ENCODE data around the gene APOL4. TPM values are rescaled to one million over a fixed set of nuclear protein-coding genes. Genes with fewer than 3 reads are reported as not detected.
A peak's percentile ranks its signal among the peaks of the same experiment; 100 is the strongest.
"Not testable (repeated sequence)": the region's sequence is repeated elsewhere in the genome, so short reads cannot be mapped to it uniquely, and the experiment has no call there.

APOL4 gene
- total RNA-seq, 2 experiments from 2014 or later, result 0.07 to 0.20 TPM

DNA sequence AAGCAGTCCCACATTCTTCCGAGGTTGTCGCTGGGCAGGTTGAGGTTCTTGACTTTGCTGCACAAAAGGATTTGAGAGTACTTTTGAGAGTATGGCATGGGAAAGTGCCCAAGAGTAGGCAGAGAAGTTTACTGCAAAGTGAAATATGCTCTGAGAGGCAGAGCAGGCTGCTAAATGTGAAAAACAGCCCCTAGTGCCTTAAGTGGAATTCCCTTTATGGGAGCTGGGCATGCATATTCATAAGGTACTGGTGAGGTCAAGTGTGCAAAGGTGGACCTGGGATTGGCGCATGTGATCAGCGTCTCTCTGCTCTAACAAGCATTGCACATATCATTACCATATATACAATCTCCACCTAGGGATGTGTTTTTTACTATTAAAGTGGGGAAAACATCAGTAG is 12.0 kb upstream of the APOL4 start:
- H3K4me1 Mint-ChIP-seq (ENCODE audit: low read depth), result peaks cover 4% of the 10 kb centered on the region
- DNase-seq, result no peak
- intact Hi-C loops (cut with micrococcal nuclease), result no loop called here
- H3K27me3 Mint-ChIP-seq (ENCODE audit: low read depth), result peaks cover 13% of the 10 kb centered on the region
- CTCF ChIA-PET, result no interaction called here
- H3K9me3 Mint-ChIP-seq, result no peaks in the 10 kb centered on the region
- no peak overlapping the region for H3K27ac Mint-ChIP-seq
- no peak overlapping the region for H3K4me3 Mint-ChIP-seq
- peaks cover 3% of the 10 kb centered on the region for H3K36me3 Mint-ChIP-seq (ENCODE audit: low read depth)

DNA sequence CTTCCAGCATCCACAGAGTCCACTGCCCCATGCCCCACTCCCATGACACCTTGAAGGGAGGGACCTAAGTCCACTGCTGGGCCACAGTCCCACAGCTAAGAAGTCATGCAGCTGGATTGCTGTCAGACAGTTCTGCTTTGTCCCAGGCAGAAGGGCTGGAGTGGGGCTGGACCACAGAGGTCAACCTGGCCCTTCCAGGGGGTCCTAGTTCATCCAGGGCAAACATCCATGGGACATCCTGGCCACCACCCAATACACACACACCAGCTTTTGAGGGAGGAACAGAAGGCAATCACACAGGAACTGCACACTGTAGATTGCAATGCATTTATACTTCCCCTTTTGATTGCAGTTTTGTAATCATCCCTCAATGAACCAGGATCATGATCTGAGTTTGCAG is 11.3 kb upstream of the APOL4 start:
- peaks cover 13% of the 10 kb centered on the region for H3K27me3 Mint-ChIP-seq (ENCODE audit: low read depth)
- H3K4me3 Mint-ChIP-seq, result no peak overlapping the region
- CTCF ChIA-PET, result interaction anchor here (0.7 to 1.4 kb wide), 2 partner anchors 147 to 259 kb away, joined by 3 read pairs; no protein-coding TSS in a partner anchor
- no peak overlapping the region for H3K27ac Mint-ChIP-seq
- intact Hi-C loops (cut with micrococcal nuclease), result no loop called here
- no peak for DNase-seq
- peaks cover 3% of the 10 kb centered on the region for H3K36me3 Mint-ChIP-seq (ENCODE audit: low read depth)
- H3K9me3 Mint-ChIP-seq, result no peaks in the 10 kb centered on the region
- H3K4me1 Mint-ChIP-seq (ENCODE audit: low read depth), result peaks cover 4% of the 10 kb centered on the region

DNA sequence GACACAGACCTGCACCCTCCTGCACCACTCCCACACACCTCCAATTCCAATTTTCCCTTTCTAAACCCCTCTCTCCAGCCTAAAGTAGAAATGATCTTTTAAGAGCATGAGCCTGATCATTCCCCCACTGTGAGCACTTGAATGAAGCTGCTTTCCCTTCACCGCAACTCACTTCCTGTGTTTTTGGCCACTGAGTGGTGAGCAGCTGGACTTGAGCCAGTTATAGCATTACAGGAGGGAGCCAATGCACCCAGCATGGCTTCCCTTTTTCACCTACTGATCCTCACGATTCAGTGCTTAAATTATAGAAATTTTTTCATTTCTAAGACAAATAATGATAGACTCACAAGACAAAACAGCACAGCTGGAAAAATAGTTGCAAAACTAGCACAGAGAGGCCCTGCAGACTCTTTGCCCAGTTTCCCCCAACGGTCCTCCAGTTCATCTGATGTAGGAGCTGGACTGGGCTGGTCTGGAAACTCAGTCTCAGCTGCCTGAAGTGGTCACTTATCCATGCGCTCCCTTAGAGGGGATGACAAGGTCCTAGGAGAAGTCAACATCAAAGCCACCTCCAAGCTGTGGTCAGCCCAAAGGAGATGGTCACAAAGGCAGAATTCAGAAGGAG is 9.7 kb upstream of the APOL4 start:
- Mint-ChIP-seq H3K36me3 (ENCODE audit: low read depth) (peaks cover 3% of the 10 kb centered on the region), H3K9me3 (no peaks in the 10 kb centered on the region), H3K4me1 (ENCODE audit: low read depth) (peaks cover 4% of the 10 kb centered on the region), H3K27me3 (ENCODE audit: low read depth) (peaks cover 13% of the 10 kb centered on the region), H3K4me3 (no peak overlapping the region), H3K27ac (no peak overlapping the region)
- intact Hi-C loops (cut with micrococcal nuclease), result no loop called here
- CTCF ChIA-PET, result interaction anchor here (0.6 to 1.4 kb wide), 6 partner anchors 28 to 585 kb away, joined by 3 to 5 read pairs (median 3); partner anchors contain the start of gene APOL2
- no peak for DNase-seq

DNA sequence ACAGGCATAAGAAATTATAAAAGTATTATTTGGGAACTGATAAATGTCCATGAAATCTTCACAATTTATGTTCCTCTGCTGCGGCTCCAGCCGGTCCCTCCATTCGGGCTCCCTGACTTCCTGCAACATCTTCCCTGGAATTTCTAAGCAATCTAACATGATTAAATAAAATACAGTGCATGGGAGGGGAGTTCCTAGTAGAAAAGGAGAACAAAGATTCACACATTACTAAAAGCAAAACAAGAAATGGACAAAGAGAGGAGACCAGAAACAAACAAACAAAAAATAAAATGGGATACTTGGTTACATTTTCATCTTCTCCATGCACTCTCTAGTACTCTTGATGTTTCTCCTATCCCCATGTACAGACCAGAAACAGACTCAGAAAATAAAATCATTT is 8.6 kb upstream of the APOL4 start:
- no peak overlapping the region for H3K27ac Mint-ChIP-seq
- H3K36me3 Mint-ChIP-seq (ENCODE audit: low read depth), result peaks cover 3% of the 10 kb centered on the region
- peaks cover 9% of the 10 kb centered on the region for H3K27me3 Mint-ChIP-seq (ENCODE audit: low read depth)
- no peaks in the 10 kb centered on the region for H3K9me3 Mint-ChIP-seq
- no peak for DNase-seq
- no peak overlapping the region for H3K4me3 Mint-ChIP-seq
- CTCF ChIA-PET, result interaction anchor here (0.7 kb wide), 1 partner anchor 145 kb away, joined by 3 read pairs; no protein-coding TSS in a partner anchor
- H3K4me1 Mint-ChIP-seq (ENCODE audit: low read depth), result peaks cover 4% of the 10 kb centered on the region
- intact Hi-C loops (cut with micrococcal nuclease), result no loop called here

DNA sequence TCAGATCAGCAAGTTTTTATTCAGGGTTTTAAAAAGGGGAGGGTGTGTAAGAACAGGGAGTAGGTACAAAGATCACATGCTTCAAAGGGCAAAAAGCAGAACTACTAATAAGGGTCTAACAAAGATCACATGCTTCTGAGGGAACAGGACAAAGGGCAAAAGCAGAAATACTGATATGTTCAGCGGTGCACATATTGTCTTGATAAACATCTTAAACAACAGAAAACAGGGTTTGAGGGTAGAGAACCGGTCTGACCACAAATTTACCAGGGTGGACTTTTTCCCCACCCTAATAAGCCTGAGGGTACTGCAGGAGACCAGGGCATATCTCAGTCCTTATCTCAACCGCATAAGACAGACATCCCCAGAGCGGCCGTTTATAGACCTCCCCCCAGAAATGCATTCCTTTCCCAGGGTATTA is 7.9 kb upstream of the APOL4 start:
- H3K27ac Mint-ChIP-seq; H3K9me3 Mint-ChIP-seq; H3K4me3 Mint-ChIP-seq; intact Hi-C loops (cut with micrococcal nuclease); H3K36me3 Mint-ChIP-seq (ENCODE audit: low read depth); DNase-seq; H3K4me1 Mint-ChIP-seq (ENCODE audit: low read depth); CTCF ChIA-PET; H3K27me3 Mint-ChIP-seq (ENCODE audit: low read depth): not testable (repeated sequence)

DNA sequence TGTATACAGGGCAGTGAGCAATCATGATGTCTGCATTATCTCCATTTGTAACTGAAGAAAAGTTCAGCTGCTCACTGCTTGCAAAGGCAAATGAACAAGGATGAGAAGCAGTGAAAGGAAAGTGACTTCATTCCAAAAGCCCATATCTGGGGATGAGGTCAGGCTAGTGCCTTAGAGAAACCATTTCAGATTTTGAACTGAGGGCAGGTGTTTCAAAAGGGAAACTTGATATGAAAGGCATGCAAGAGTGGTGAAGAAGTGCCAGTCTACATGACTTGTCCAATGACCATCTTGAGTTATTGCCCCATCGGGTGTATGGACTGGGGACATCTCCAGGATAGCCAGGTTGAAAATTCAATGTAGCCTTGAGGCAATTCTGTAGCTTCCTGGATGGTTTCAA is 7.3 kb upstream of the APOL4 start:
- no peak overlapping the region for H3K27ac Mint-ChIP-seq
- DNase-seq, result no peak
- H3K36me3 Mint-ChIP-seq (ENCODE audit: low read depth), result peaks cover 3% of the 10 kb centered on the region
- H3K4me3 Mint-ChIP-seq, result no peak overlapping the region
- H3K4me1 Mint-ChIP-seq (ENCODE audit: low read depth), result peaks cover 4% of the 10 kb centered on the region
- intact Hi-C loops (cut with micrococcal nuclease), result no loop called here
- H3K9me3 Mint-ChIP-seq, result no peaks in the 10 kb centered on the region
- CTCF ChIA-PET, result interaction anchor here (1.4 kb wide), 1 partner anchor 8 kb away, joined by 4 read pairs; no protein-coding TSS in a partner anchor
- peaks cover 6% of the 10 kb centered on the region for H3K27me3 Mint-ChIP-seq (ENCODE audit: low read depth)

DNA sequence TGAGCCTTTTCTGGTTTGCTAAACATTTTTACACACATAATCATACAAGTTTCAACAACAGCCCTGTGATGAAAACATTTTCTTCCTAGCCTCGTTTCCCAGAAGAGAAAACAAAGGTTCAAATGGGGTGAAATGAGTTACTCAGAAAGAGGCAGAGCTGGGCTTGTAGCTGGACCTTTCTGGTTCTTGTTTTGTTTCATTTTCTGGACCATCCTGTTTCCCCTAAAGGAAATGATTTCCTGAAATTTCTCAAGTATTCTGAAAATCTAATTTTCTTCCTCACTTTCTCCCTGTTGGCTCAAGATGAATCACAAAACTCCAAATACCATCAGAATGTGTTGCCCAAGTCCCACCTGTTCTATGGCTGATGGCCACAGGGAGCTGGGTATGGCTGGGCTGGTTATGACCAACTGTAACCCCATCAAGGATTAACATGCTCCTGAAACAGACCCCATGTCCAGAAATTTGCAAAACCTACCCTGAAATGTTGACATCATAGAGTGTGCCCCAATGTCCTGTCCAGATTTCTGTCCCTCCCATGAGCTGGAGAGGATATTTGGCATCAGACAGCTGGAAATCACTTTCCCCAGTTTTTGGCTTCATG is 6.7 kb upstream of the APOL4 start:
- Mint-ChIP-seq H3K4me1 (ENCODE audit: low read depth) (peaks cover 4% of the 10 kb centered on the region), H3K4me3 (no peak overlapping the region), H3K27me3 (ENCODE audit: low read depth) (peaks cover 6% of the 10 kb centered on the region), H3K9me3 (no peaks in the 10 kb centered on the region), H3K36me3 (ENCODE audit: low read depth) (peaks cover 3% of the 10 kb centered on the region), H3K27ac (no peak overlapping the region)
- intact Hi-C loops (cut with micrococcal nuclease), result no loop called here
- CTCF ChIA-PET, result interaction anchor here (1.4 to 1.7 kb wide), 2 partner anchors 9 to 30 kb away, joined by 4 read pairs; no protein-coding TSS in a partner anchor
- DNase-seq, result no peak

DNA sequence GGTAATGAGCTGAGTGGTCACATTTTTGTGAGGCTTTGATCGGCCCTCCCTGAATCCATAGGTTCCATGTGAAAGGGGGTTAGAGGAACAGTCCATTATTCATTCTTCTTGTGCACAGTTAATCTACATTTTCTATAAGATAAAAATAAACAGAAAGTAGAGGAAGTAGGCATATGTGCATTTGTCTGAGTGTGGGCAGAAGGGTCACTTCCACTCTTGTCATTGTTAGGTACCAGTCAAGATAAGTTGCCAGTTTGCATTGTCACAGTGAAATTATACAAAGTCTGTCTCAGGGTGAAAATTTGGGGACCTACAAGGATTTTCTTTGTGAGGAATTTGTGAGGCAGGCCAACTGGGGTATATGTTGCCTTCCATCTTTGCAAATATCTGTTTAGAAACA is 4.6 kb upstream of the APOL4 start:
- CTCF ChIA-PET, result interaction anchor here (1.0 kb wide), 1 partner anchor 21 kb away, joined by 3 read pairs; no protein-coding TSS in a partner anchor
- H3K36me3 Mint-ChIP-seq (ENCODE audit: low read depth), result peaks cover 3% of the 10 kb centered on the region
- H3K27me3 Mint-ChIP-seq (ENCODE audit: low read depth), result peaks cover 4% of the 10 kb centered on the region
- H3K9me3 Mint-ChIP-seq, result no peaks in the 10 kb centered on the region
- intact Hi-C loops (cut with micrococcal nuclease), result no loop called here
- H3K4me3 Mint-ChIP-seq, result no peak overlapping the region
- H3K4me1 Mint-ChIP-seq (ENCODE audit: low read depth), result peaks cover 4% of the 10 kb centered on the region
- no peak for DNase-seq
- no peak overlapping the region for H3K27ac Mint-ChIP-seq

DNA sequence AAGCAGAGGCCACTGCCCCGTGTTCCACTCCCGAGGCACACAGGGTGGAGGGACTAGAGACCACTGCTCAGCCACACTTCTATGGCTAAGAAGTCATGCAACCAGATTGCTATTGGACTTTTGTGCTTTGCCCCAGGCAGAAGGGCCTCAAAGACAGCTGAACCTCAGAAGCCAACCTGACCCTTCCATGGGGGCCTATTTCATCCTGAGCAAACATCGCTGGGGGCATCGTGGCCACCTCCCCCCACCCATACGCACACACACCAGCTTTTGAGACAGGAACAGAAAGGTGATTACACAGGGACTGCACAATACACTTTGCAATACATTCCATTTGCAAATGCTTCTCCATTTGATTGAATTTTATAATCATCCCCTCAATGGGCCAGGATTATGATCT is 4.0 kb upstream of the APOL4 start:
- H3K27me3 Mint-ChIP-seq (ENCODE audit: low read depth); H3K36me3 Mint-ChIP-seq (ENCODE audit: low read depth); CTCF ChIA-PET; DNase-seq; H3K4me3 Mint-ChIP-seq; H3K9me3 Mint-ChIP-seq; intact Hi-C loops (cut with micrococcal nuclease); H3K27ac Mint-ChIP-seq; H3K4me1 Mint-ChIP-seq (ENCODE audit: low read depth): not testable (repeated sequence)

DNA sequence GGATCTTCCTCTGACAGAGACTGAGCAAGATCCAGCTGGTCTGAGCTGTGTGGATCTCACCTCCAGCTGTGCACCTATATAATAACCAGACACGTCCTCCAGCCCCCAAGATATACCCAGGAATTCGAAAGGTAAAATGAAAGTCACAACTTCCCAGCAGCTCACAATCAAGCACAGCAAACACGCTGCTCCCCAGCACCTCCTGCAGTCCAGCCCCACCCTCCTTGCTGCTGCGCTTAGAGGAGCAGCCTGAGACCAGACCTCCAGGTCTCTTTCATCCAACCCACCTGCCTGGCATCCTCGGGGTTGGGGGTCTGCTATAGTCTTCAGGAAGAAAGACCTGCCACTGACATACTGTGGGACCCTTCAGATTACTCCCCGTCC is 3.0 kb upstream of the APOL4 start:
- Mint-ChIP-seq H3K4me1 (ENCODE audit: low read depth) (no peaks in the 10 kb centered on the region), H3K27ac (no peak overlapping the region), H3K9me3 (no peaks in the 10 kb centered on the region), H3K27me3 (ENCODE audit: low read depth) (peaks cover 4% of the 10 kb centered on the region), H3K36me3 (ENCODE audit: low read depth) (peaks cover 3% of the 10 kb centered on the region), H3K4me3 (peak overlapping the region; percentile 2)
- CTCF ChIA-PET, result interaction anchor here (0.6 kb wide), 1 partner anchor 296 kb away, joined by 4 read pairs; no protein-coding TSS in a partner anchor
- intact Hi-C loops (cut with micrococcal nuclease), result no loop called here
- DNase-seq, result no peak

DNA sequence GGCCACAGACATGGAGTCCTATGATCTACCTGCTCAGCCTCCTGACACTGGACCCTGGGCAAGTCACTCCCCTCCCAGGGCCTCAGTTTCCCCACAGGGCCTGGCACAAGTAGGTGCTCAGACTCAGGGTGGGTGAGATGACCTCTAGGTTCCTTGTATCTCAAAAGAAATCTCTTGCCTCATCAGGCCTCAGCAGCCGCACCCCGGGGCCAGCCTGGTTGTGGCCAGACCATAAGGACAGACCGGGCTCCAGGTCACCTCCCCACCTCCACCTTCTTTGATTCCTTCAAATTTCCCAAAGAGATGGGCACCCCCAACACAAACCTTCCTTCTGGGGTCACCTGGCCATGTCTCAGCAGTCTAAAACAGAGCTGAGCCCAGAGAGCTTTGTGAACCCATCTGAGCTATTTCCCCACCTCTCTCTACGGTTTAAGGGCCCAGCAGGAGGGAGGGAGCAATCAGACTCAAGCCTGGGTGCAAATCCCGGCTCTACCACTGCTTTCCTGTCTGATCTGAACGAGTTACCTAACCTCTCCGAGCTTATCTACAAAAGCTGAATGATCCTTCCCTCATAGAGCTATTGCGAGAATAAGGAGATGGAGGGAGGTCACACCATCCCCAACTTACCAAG is 2.5 kb upstream of the APOL4 start:
- Mint-ChIP-seq H3K9me3 (no peaks in the 10 kb centered on the region), H3K27me3 (ENCODE audit: low read depth) (peaks cover 1% of the 10 kb centered on the region), H3K27ac (no peak overlapping the region), H3K4me3 (no peak overlapping the region), H3K36me3 (ENCODE audit: low read depth) (peaks cover under 1% of the 10 kb centered on the region), H3K4me1 (ENCODE audit: low read depth) (no peaks in the 10 kb centered on the region)
- no peak for DNase-seq
- intact Hi-C loops (cut with micrococcal nuclease), result no loop called here
- CTCF ChIA-PET, result interaction anchor here (0.6 kb wide), 1 partner anchor 297 kb away, joined by 4 read pairs; no protein-coding TSS in a partner anchor

DNA sequence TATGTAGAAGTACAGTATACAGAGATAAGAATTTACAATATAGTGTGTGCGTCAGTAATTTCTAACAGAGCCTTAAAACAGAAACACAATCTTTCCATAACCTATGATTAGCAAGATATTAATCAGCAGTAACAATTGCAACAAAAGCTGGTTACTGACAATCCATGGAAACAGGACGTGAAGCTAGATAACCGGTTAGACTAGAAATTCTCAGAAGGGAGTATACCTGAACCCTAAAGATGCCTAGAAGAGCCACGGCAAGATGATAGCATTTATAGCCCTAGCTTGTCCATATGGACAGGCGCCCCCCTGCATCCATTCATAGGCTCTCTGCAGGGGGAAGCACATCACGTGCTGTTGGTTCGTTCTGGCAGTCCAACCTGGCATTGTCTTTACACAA is 1.8 kb upstream of the APOL4 start:
- H3K4me3 Mint-ChIP-seq; DNase-seq; H3K36me3 Mint-ChIP-seq (ENCODE audit: low read depth); H3K27ac Mint-ChIP-seq; H3K4me1 Mint-ChIP-seq (ENCODE audit: low read depth); H3K27me3 Mint-ChIP-seq (ENCODE audit: low read depth); H3K9me3 Mint-ChIP-seq; intact Hi-C loops (cut with micrococcal nuclease): not testable (repeated sequence)
- CTCF ChIA-PET, result interaction anchor here (1.3 kb wide), 1 partner anchor 75 kb away, joined by 6 read pairs; no protein-coding TSS in a partner anchor
